Mucosa of descending colon (tissue), 3 donors: ENCODE results near the gene SLC45A1. TPM values are rescaled to one million over a fixed set of nuclear protein-coding genes. Genes with fewer than 3 reads are reported as not detected.

Source experiments
- ATAC-seq: fragments of 200-7000 bp; cut with Tn5 transposase; one replicate; pipeline ENCODE4 v1.9.1; 2020; ENCODE audit warnings: mild to moderate bottlenecking, moderate library complexity
- DNase-seq, 3 donors: peaks; one replicate each; pipeline ENCODE4 v3.0.0-alpha.2; 2020
- H3K36me3 ChIP-seq: fragments of 200-600 bp; one replicate; pipeline ENCODE4 v1.8.0; 2021; ENCODE audit warnings: low read depth, mild to moderate bottlenecking
- H3K4me1 ChIP-seq: fragments of 200-600 bp; one replicate; pipeline ENCODE4 v1.8.0; 2021; ENCODE audit warnings: low read depth, mild to moderate bottlenecking
- H3K4me3 ChIP-seq: fragments of 200-600 bp; one replicate; pipeline ENCODE4 v1.8.0; 2021; ENCODE audit warnings: mild to moderate bottlenecking
- H3K9me3 ChIP-seq: fragments of 200-600 bp; one replicate; pipeline ENCODE4 v1.8.0; 2021; ENCODE audit warnings: mild to moderate bottlenecking
- CTCF ChIP-seq: fragments of 200-600 bp; IDR thresholded peaks from one replicate; pipeline ENCODE4 v1.8.0; 2022; ENCODE audit warnings: antibody characterized with exemption, mild to moderate bottlenecking
- intact Hi-C, 2 donors: fragments of 100-400 bp; cut with DNase I in 1 of 2; cut with micrococcal nuclease in 1 of 2; formaldehyde crosslinking; loops; one replicate each; pipeline versions ENCODE4 v1.11.0 to v1.11.1; 2022; cut with DNase I, micrococcal nuclease
- total RNA-seq, 3 donors: library from RNA; stranded (reverse); fragmentation: NEBNext Ultra II Directional in 2 of 3; extraction: Animal tissue kit (Norgen Biotek cat#: 25700) in 2 of 3; gene quantifications; one replicate each; pipeline versions ENCODE4 v1.2.1 to v1.2.4, GENCODE V29; 2021 to 2023
- donor health status: DM: no; HTN: no; CAD: no; lungs with moderate emphysema.
- donor health status: DM: no; HTN: no; CAD: no.
- donor health status: DM: no; HTN: yes; CAD: no.

The SLC45A1 gene
- total RNA-seq, 3 donors from 2014 or later: 0.55 to 3.9 TPM; not detected in 1

GRCh38 chr1:8364528-8365442, 46.9 kb downstream of the SLC45A1 start:
- intact Hi-C loops: no loop called here
- Histone ChIP-seq H3K9me3 (no peaks in the 10 kb centered on the region), H3K4me3 (no peak overlapping the region), H3K36me3 (no peaks in the 10 kb centered on the region), H3K4me1 (peaks cover 5% of the 10 kb centered on the region)
- ATAC-seq: no peak
- DNase-seq: peak in 1 of 3 donors; percentile 45
- TF ChIP-seq CTCF: no peak

DNA sequence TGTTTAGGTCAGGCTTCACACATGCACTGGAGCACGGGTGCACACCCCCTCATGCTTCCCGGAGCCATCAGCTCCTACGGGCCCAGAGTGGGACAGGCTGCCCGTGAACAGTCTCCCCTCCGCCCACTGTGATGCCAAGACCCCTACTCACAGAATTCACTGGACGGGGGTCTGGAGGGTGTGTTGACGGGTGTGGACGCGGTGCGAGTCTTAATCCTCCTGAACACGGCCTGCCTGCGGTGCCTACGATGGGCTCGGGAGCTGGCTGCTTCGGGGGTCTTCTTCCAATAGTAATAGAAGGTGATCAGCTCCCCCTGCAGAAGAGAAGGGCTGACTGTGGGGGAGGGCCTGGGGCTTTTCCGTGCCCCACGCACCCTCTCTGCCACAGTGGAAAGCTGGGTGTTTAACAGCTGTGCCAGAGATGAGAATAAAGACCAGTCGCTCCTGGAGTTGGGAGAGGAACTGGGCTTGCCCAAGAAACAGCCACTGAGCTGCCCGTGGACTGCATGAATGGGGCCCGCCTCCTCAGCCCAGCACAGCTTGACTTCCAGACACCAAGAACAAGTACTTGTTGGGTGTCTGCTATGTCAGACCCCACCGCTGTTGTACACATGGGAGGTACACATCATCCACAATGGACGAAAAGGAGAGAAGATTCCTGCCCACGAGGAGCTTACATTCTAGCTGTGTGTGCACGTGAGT, 47.9 kb downstream of the SLC45A1 start:
- DNase-seq (no peak), ATAC-seq (no peak)
- no peaks in the 10 kb centered on the region for H3K9me3 ChIP-seq
- H3K4me3 ChIP-seq: no peak overlapping the region
- TF ChIP-seq CTCF: no peak
- peaks cover 5% of the 10 kb centered on the region for H3K4me1 ChIP-seq
- no peaks in the 10 kb centered on the region for H3K36me3 ChIP-seq
- intact Hi-C loops: no loop called here

DNA sequence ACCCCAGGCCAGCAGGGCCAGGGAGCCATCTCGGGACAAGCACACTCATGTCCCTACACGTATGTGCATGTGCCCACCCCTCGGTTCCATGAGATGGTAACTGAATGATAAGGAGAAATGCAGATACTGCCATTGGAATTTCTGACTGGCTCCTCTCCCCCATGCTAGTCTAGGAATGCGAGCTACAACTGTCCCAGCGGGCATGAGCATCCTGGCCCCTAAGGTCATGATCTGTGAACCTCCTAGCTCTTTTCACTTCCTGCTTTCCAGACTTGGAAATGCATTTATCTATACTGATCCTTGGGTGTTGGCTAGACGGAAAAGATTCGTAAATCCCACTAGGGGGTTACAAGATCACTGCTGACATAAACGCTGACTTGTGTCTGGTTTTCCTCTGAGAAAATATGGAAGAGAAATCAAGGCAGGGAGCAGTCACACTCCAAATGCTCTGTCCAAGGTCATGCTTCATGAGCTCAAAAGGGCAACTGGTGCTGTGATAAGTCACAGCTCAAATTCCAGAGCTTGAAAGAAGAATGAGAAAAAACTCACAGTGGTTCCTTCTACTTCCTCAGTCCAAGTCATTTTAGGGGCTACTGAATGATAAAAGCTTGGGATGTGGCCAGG, 49.8 kb downstream of the SLC45A1 start:
- Histone ChIP-seq H3K9me3 (no peaks in the 10 kb centered on the region), H3K4me1 (peaks cover 13% of the 10 kb centered on the region), H3K36me3 (no peaks in the 10 kb centered on the region), H3K4me3 (no peak overlapping the region)
- DNase-seq (no peak), ATAC-seq (no peak)
- intact Hi-C loops: no loop called here
- TF ChIP-seq CTCF: no peak

- no peaks in the 10 kb centered on the region for H3K9me3 ChIP-seq
- intact Hi-C loops: no loop called here
- no peaks in the 10 kb centered on the region for H3K36me3 ChIP-seq
- TF ChIP-seq CTCF: no peak
- ATAC-seq: no peak
- peak in 1 of 3 donors; percentile 8 for DNase-seq
- peaks cover 13% of the 10 kb centered on the region for H3K4me1 ChIP-seq
- no peak overlapping the region for H3K4me3 ChIP-seq
These were observed 51.2 kb downstream of the SLC45A1 start for GRCh38 chr1:8368956-8369639.
